Gastrocnemius medialis (tissue), 4 donors: Measurements from ENCODE around the gene RDH16. TPM values are rescaled to one million over a fixed set of nuclear protein-coding genes. Genes with fewer than 3 reads are reported as not detected.

Experiments
- ATAC-seq, 2 donors: fragments of 150-250 bp; one replicate each; pipeline ENCODE4 v1.9.1; 2016
- DNase-seq, 2 donors: peaks; one replicate each; pipeline ENCODE4 v3.0.0-alpha.2; 2019
- H3K27ac ChIP-seq, 4 donors: fragments of 200-600 bp; sonication (generic); 1 replicate in 1 of 4; 2 replicates in 3 of 4; pipeline ENCODE4 v1.5.1; 2016 to 2018; ENCODE audit warnings: mild to moderate bottlenecking in 2 of 4, moderate library complexity in 1 of 4
- H3K27me3 ChIP-seq, 3 donors: fragments of 200-600 bp; sonication (generic) in 2 of 3; 1 replicate in 1 of 3; 2 replicates in 2 of 3; pipeline versions ENCODE4 v1.5.1 to v1.6.0; 2016 to 2019; ENCODE audit warnings: mild to moderate bottlenecking in 1 of 3, moderate library complexity in 1 of 3
- H3K36me3 ChIP-seq, 2 donors: fragments of 200-600 bp; sonication (generic) in 1 of 2; one replicate each; pipeline ENCODE4 v1.5.1; 2017 to 2018
- H3K4me1 ChIP-seq, 2 donors: fragments of 200-600 bp; sonication (generic) in 1 of 2; one replicate each; pipeline ENCODE4 v1.5.1; 2016 to 2017; ENCODE audit warnings: mild to moderate bottlenecking in 2 of 2
- H3K4me3 ChIP-seq, 4 donors: fragments of 200-600 bp; sonication (generic) in 3 of 4; 1 replicate in 1 of 4; 2 replicates in 3 of 4; pipeline ENCODE4 v1.5.1; 2016 to 2019; ENCODE audit warnings: mild to moderate bottlenecking in 2 of 4
- H3K9me3 ChIP-seq, 3 donors: fragments of 200-600 bp; sonication (generic) in 2 of 3; 1 replicate in 1 of 3; 2 replicates in 2 of 3; pipeline ENCODE4 v1.5.1; 2016 to 2019
- CTCF ChIP-seq, 5 experiments: fragments of 450-650 bp in 3 of 5; fragments of 200-600 bp in 2 of 5; sonication (generic) in 2 of 5; IDR thresholded peaks in 4 of 5; conservative IDR thresholded peaks in 1 of 5; 1 replicate in 4 of 5; 2 replicates in 1 of 5; pipeline ENCODE4 v1.5.1; 2016 to 2019; ENCODE audit warnings: antibody characterized with exemption in 5 of 5, mild to moderate bottlenecking in 3 of 5, moderate library complexity in 3 of 5
- POLR2A ChIP-seq, 2 donors: fragments of 450-650 bp; IDR thresholded peaks; one replicate each; pipeline ENCODE4 v1.6.1; 2017; ENCODE audit warnings: antibody characterized with exemption in 2 of 2, mild to moderate bottlenecking in 2 of 2, moderate library complexity in 2 of 2
- in situ Hi-C, 4 donors: fragments of 200-750 bp; cut with MboI; loops; one replicate each; pipeline versions ENCODE4 v1.15.0 to v1.8.0; 2017; ENCODE audit warnings: low sequenced_read_pairs in 4 of 4
- intact Hi-C: fragments of 100-400 bp; cut with DNase I; formaldehyde crosslinking; loops from one replicate; pipeline ENCODE4 v1.15.1; 2023; ENCODE audit warnings: low total_unique reads
- total RNA-seq, 4 donors: library from RNA; depleted of rRNA; stranded (reverse); fragments of >200 nt; gene quantifications; one replicate each; pipeline versions ENCODE4 v1.1.0 to v1.2.3, GENCODE V29; 2016

RDH16 gene
- total RNA-seq, 4 donors from 2014 or later, result 0.56 to 1.1 (median 0.67) TPM

- TF ChIP-seq POLR2A (IDR thresholded peaks at IDR 0.05), result no peak
- TF ChIP-seq CTCF (IDR thresholded peaks at IDR 0.05 in 4 of 5, conservative IDR thresholded peaks at IDR 0.05 in 1 of 5), result no peak
- H3K27ac ChIP-seq, result no peak overlapping the region
- no peaks in the 10 kb centered on the region for H3K9me3 ChIP-seq
- peaks cover 15 to 16% of the 10 kb centered on the region in 2 donors for H3K4me1 ChIP-seq
- H3K4me3 ChIP-seq, result no peak overlapping the region
- ATAC-seq (no peak), DNase-seq (no peak)
- no peaks in the 10 kb centered on the region for H3K27me3 ChIP-seq
- in situ Hi-C loops, result no loop called here
- H3K36me3 ChIP-seq, result peaks cover 0 to 35% of the 10 kb centered on the region in 2 donors
- intact Hi-C loops, result no loop called here
Measured at GRCh38 chr12:57003395-57003794, 46.0 kb upstream of the RDH16 start.

- TF ChIP-seq CTCF (IDR thresholded peaks at IDR 0.05 in 4 of 5, conservative IDR thresholded peaks at IDR 0.05 in 1 of 5) (peak in 4 of 5 experiments; percentile 44 to 60 (median 54)), POLR2A (IDR thresholded peaks at IDR 0.05) (no peak)
Measured at GRCh38 chr12:57001448-57001906, 44.1 kb upstream of the RDH16 start.

GRCh38 chr12:57000393-57000792, 43.0 kb upstream of the RDH16 start:
- DNase-seq, result no peak
- H3K4me3 ChIP-seq, result no peak overlapping the region
- TF ChIP-seq POLR2A (IDR thresholded peaks at IDR 0.05) (no peak), CTCF (IDR thresholded peaks at IDR 0.05 in 4 of 5, conservative IDR thresholded peaks at IDR 0.05 in 1 of 5) (no peak)
- intact Hi-C loops (no loop called here), in situ Hi-C loops (no loop called here)
- H3K9me3 ChIP-seq, result no peaks in the 10 kb centered on the region
- H3K36me3 ChIP-seq, result peaks cover 0 to 44% of the 10 kb centered on the region in 2 donors
- no peak for ATAC-seq
- H3K27me3 ChIP-seq, result no peaks in the 10 kb centered on the region
- H3K27ac ChIP-seq, result no peak overlapping the region
- peaks cover 11 to 12% of the 10 kb centered on the region in 2 donors for H3K4me1 ChIP-seq

More at GRCh38 chr12:57001448-57001906, 44.1 kb upstream of the RDH16 start:
- intact Hi-C loops (no loop called here), in situ Hi-C loops (no loop called here)
- Histone ChIP-seq H3K4me1 (peaks cover 15 to 16% of the 10 kb centered on the region in 2 donors), H3K4me3 (no peak overlapping the region), H3K27me3 (no peaks in the 10 kb centered on the region), H3K27ac (no peak overlapping the region), H3K36me3 (peaks cover 0 to 35% of the 10 kb centered on the region in 2 donors), H3K9me3 (no peaks in the 10 kb centered on the region)
- DNase-seq (peak in 1 of 2 donors; percentile 30), ATAC-seq (no peak)

DNA sequence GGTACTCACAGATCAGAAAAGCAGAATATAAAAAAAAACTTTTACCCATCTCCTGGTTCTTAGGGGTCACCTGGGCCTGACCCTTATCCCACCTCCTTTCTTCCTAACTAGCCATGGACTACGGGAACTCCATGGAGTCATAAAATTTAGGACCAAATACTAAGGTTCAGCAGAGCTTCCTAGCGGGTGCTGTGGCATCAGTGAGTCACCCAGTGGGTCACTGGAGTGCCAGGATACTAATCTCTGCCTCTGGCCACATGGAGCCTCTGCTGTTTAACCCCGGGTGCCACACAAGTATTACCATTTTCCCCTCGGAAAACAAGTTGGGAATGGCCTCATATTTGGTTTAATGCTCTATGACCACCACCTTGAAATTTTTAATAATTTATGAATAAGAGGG, 42.0 kb upstream of the RDH16 start:
- peaks cover 0 to 49% of the 10 kb centered on the region in 2 donors for H3K36me3 ChIP-seq
- peaks cover 4 to 5% of the 10 kb centered on the region in 2 donors for H3K4me1 ChIP-seq
- no peaks in the 10 kb centered on the region for H3K9me3 ChIP-seq
- H3K27me3 ChIP-seq, result no peaks in the 10 kb centered on the region
- DNase-seq (no peak), ATAC-seq (no peak)
- intact Hi-C loops (no loop called here), in situ Hi-C loops (no loop called here)
- no peak for TF ChIP-seq CTCF (IDR thresholded peaks at IDR 0.05 in 4 of 5, conservative IDR thresholded peaks at IDR 0.05 in 1 of 5)
- no peak for TF ChIP-seq POLR2A (IDR thresholded peaks at IDR 0.05)
- H3K4me3 ChIP-seq, result no peak overlapping the region
- H3K27ac ChIP-seq, result no peak overlapping the region

- H3K27ac ChIP-seq, result no peak overlapping the region
- intact Hi-C loops (no loop called here), in situ Hi-C loops (no loop called here)
- no peak overlapping the region for H3K4me3 ChIP-seq
- DNase-seq, result no peak
- no peaks in the 10 kb centered on the region for H3K9me3 ChIP-seq
- TF ChIP-seq POLR2A (IDR thresholded peaks at IDR 0.05), result no peak
- no peak for TF ChIP-seq CTCF (IDR thresholded peaks at IDR 0.05 in 4 of 5, conservative IDR thresholded peaks at IDR 0.05 in 1 of 5)
- H3K27me3 ChIP-seq, result no peaks in the 10 kb centered on the region
- peaks cover 0 to 44% of the 10 kb centered on the region in 2 donors for H3K36me3 ChIP-seq
- no peak for ATAC-seq
- peaks cover 4 to 5% of the 10 kb centered on the region in 2 donors for H3K4me1 ChIP-seq
Measured at GRCh38 chr12:56998981-56999380, 41.6 kb upstream of the RDH16 start.
